H9 (cell line): ENCODE measurements around the gene HSPA4. TPM values are rescaled to one million over a fixed set of nuclear protein-coding genes. Genes with fewer than 3 reads are reported as not detected.

Experiments
- DNase-seq: peaks from one replicate; pipeline ENCODE4 v3.0.0-alpha.2; 2017
- H2AFZ ChIP-seq: one replicate; pipeline ENCODE4 v1.6.1; 2013; ENCODE audit warnings: mild to moderate bottlenecking, low read length, control low read depth, moderate library complexity
- H2AK5ac ChIP-seq: 2 replicates; pipeline ENCODE4 v1.6.1; 2013; ENCODE audit warnings: low read length, control low read depth, mixed read lengths; ENCODE audit not compliant: insufficient read length
- H2BK120ac ChIP-seq: one replicate; pipeline ENCODE4 v1.6.1; 2013; ENCODE audit warnings: low read depth, mild to moderate bottlenecking, low read length, control low read depth, inconsistent platforms; ENCODE audit not compliant: poor library complexity, severe bottlenecking
- H2BK12ac ChIP-seq: 2 replicates; pipeline ENCODE4 v1.6.1; 2013; ENCODE audit warnings: low read length, control low read depth, mixed read lengths, low read depth; ENCODE audit not compliant: insufficient read length
- H2BK15ac ChIP-seq: 2 replicates; pipeline ENCODE4 v1.6.1; 2013; ENCODE audit warnings: low read depth, low read length, control low read depth
- H2BK20ac ChIP-seq: one replicate; pipeline ENCODE4 v1.6.1; 2013; ENCODE audit warnings: low read depth, mild to moderate bottlenecking, low read length, control low read depth, inconsistent platforms; ENCODE audit not compliant: poor library complexity, severe bottlenecking
- H2BK5ac ChIP-seq: 2 replicates; pipeline ENCODE4 v1.6.1; 2013; ENCODE audit warnings: low read length, control low read depth, mixed read lengths; ENCODE audit not compliant: insufficient read length
- H3K14ac ChIP-seq: 2 replicates; pipeline ENCODE4 v1.6.1; 2013; ENCODE audit warnings: low read length, control low read depth; ENCODE audit not compliant: insufficient read depth
- H3K18ac ChIP-seq: 2 replicates; pipeline ENCODE4 v1.6.1; 2013; ENCODE audit warnings: low read depth, mild to moderate bottlenecking, mixed read lengths, low read length, control low read depth; ENCODE audit not compliant: insufficient read length
- H3K23ac ChIP-seq: 2 replicates; pipeline ENCODE4 v1.6.1; 2013; ENCODE audit warnings: low read length, control low read depth, mixed read lengths, low read depth; ENCODE audit not compliant: insufficient read length
- H3K23me2 ChIP-seq: 2 replicates; pipeline ENCODE4 v1.6.1; 2013; ENCODE audit warnings: low read depth, mild to moderate bottlenecking, mixed read lengths, low read length, control low read depth; ENCODE audit not compliant: insufficient read length, poor library complexity, severe bottlenecking
- H3K27ac ChIP-seq: 2 replicates; pipeline ENCODE4 v1.5.1; 2013; ENCODE audit warnings: low read length, control low read depth, mixed read lengths, low read depth; ENCODE audit not compliant: insufficient read length
- H3K27me3 ChIP-seq: 2 replicates; pipeline ENCODE4 v1.6.1; 2013; ENCODE audit warnings: low read length, control low read depth, inconsistent platforms; ENCODE audit not compliant: insufficient read depth
- H3K4ac ChIP-seq: 2 replicates; pipeline ENCODE4 v1.6.1; 2013; ENCODE audit warnings: low read depth, mild to moderate bottlenecking, control low read depth, inconsistent platforms, low read length, moderate library complexity
- H3K4me1 ChIP-seq: 2 replicates; pipeline ENCODE4 v1.6.1; 2013; ENCODE audit warnings: low read length, control low read depth, inconsistent platforms; ENCODE audit not compliant: insufficient read depth
- H3K4me2 ChIP-seq: 2 replicates; pipeline ENCODE4 v1.6.1; 2013; ENCODE audit warnings: low read length, control low read depth, mixed read lengths; ENCODE audit not compliant: insufficient read length, insufficient read depth
- H3K56ac ChIP-seq: 2 replicates; pipeline ENCODE4 v1.6.1; 2013; ENCODE audit warnings: low read depth, mild to moderate bottlenecking, mixed read lengths, low read length, control low read depth; ENCODE audit not compliant: insufficient read length
- H3K79me1 ChIP-seq: 2 replicates; pipeline ENCODE4 v1.6.1; 2013; ENCODE audit warnings: low read depth, mild to moderate bottlenecking, moderate library complexity, low read length, control low read depth, inconsistent platforms; ENCODE audit not compliant: insufficient read depth, poor library complexity, severe bottlenecking
- H3K79me2 ChIP-seq: 2 replicates; pipeline ENCODE4 v1.6.1; 2013; ENCODE audit warnings: low read length, control low read depth, inconsistent platforms; ENCODE audit not compliant: insufficient read depth
- H3K9ac ChIP-seq: 2 replicates; pipeline ENCODE4 v1.6.1; 2013; ENCODE audit warnings: low read length, control low read depth, mixed read lengths; ENCODE audit not compliant: insufficient read length; ENCODE audit errors: extremely low read depth
- H3K9me3 ChIP-seq: one replicate; pipeline ENCODE4 v1.6.1; 2013; ENCODE audit warnings: low read depth, low read length, inconsistent platforms; ENCODE audit not compliant: control insufficient read depth
- H3T11ph ChIP-seq: one replicate; pipeline ENCODE4 v1.6.1; 2013; ENCODE audit warnings: mild to moderate bottlenecking, low read length, control low read depth, inconsistent platforms
- H4K20me1 ChIP-seq: one replicate; pipeline ENCODE4 v1.6.1; 2013; ENCODE audit not compliant: control insufficient read depth, insufficient read length, insufficient read depth
- H4K5ac ChIP-seq: 2 replicates; pipeline ENCODE4 v1.6.1; 2013; ENCODE audit warnings: low read depth, mild to moderate bottlenecking, mixed read lengths, low read length, control low read depth; ENCODE audit not compliant: insufficient read length
- H4K8ac ChIP-seq: replicated peaks from 2 replicates; pipeline ENCODE4 v1.6.1; 2013; ENCODE audit warnings: low read length, control low read depth, mixed read lengths, low read depth; ENCODE audit not compliant: insufficient read length
- H4K91ac ChIP-seq: 2 replicates; pipeline ENCODE4 v1.6.1; 2013; ENCODE audit warnings: low read depth, mild to moderate bottlenecking, moderate library complexity, mixed read lengths, low read length, control low read depth; ENCODE audit not compliant: insufficient read length
- H3K27ac Mint-ChIP-seq, 3 experiments: 2 replicates in 2 of 3; 3 replicates in 1 of 3; pipeline ENCODE4 v1.8.0; 2020 to 2021; ENCODE audit warnings: mixed read lengths in 3 of 3, mild to moderate bottlenecking in 1 of 3, moderate library complexity in 1 of 3
- H3K27me3 Mint-ChIP-seq: 2 replicates; pipeline ENCODE4 v1.8.0; 2021; ENCODE audit warnings: low read depth, mild to moderate bottlenecking, moderate library complexity, mixed read lengths
- H3K36me3 Mint-ChIP-seq, 3 experiments: 2 replicates in 2 of 3; 3 replicates in 1 of 3; pipeline ENCODE4 v1.8.0; 2020 to 2021; ENCODE audit warnings: low read depth in 3 of 3, mixed read lengths in 3 of 3; ENCODE audit not compliant: insufficient read depth in 1 of 3
- H3K4me1 Mint-ChIP-seq, 2 experiments: 2 replicates each; pipeline ENCODE4 v1.8.0; 2020; ENCODE audit warnings: mixed read lengths in 2 of 2
- H3K4me3 Mint-ChIP-seq, 2 experiments: 2 replicates in 1 of 2; 3 replicates in 1 of 2; pipeline ENCODE4 v1.8.0; 2020 to 2021; ENCODE audit warnings: mild to moderate bottlenecking in 2 of 2, mixed read lengths in 2 of 2, moderate library complexity in 1 of 2
- H3K9me3 Mint-ChIP-seq, 2 experiments: 2 replicates in 1 of 2; 3 replicates in 1 of 2; pipeline ENCODE4 v1.8.0; 2020; ENCODE audit warnings: mild to moderate bottlenecking in 2 of 2, mixed read lengths in 2 of 2, moderate library complexity in 1 of 2
- WGBS: extraction: QIAGEN DNeasy Blood & Tissue Kit; methylation state at CpG from one replicate; pipeline ENCODE4 v1.1.7; 2013; ENCODE audit warnings: missing lambda C conversion rate, low lambda C conversion rate, mixed read lengths; ENCODE audit not compliant: insufficient read length; ENCODE audit errors: extremely low coverage; 5-methylcytosine and 5-hydroxymethylcytosine counted together
- total RNA-seq: library from RNA; stranded (reverse); gene quantifications from 2 replicates; pipeline ENCODE4 v1.2.1, GENCODE V29; 2021
- TF ChIP-seq, protein P1 (sequence below): fragments of 200-600 bp; sonication (generic); conservative IDR thresholded peaks from 3 replicates; pipeline ENCODE4 v1.8.0; 2021; ENCODE audit warnings: antibody characterized with exemption, mild to moderate bottlenecking

HSPA4 gene
- total RNA-seq, 1 experiment from 2014 or later, result 293 TPM

DNA sequence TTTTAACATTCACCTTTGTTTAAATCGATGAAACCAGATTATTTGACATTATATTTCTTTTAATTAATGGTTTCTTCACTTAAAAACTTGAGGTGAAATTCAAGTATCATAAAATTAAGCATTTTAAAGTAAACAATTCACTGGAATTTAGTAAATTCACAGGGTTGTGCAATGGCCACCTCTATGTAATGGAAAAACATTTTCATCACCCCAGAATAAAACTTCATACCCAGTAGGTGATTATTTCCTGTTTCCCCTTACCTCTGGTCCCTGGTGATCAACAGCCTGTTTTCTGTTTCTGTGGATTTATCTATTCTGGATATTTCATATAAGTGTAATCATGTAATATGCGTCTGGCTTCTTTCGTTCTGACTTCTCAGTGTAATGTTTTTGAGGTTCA lies 27.2 kb downstream of the HSPA4 start:
- TF ChIP-seq, protein P1, sequence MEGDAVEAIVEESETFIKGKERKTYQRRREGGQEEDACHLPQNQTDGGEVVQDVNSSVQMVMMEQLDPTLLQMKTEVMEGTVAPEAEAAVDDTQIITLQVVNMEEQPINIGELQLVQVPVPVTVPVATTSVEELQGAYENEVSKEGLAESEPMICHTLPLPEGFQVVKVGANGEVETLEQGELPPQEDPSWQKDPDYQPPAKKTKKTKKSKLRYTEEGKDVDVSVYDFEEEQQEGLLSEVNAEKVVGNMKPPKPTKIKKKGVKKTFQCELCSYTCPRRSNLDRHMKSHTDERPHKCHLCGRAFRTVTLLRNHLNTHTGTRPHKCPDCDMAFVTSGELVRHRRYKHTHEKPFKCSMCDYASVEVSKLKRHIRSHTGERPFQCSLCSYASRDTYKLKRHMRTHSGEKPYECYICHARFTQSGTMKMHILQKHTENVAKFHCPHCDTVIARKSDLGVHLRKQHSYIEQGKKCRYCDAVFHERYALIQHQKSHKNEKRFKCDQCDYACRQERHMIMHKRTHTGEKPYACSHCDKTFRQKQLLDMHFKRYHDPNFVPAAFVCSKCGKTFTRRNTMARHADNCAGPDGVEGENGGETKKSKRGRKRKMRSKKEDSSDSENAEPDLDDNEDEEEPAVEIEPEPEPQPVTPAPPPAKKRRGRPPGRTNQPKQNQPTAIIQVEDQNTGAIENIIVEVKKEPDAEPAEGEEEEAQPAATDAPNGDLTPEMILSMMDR, result no peak
- Histone ChIP-seq H4K91ac (no peak overlapping the region), H3K18ac (no peak overlapping the region), H2AK5ac (no peak overlapping the region), H2BK5ac (no peak overlapping the region), H4K5ac (no peak overlapping the region), H3K4ac (no peak overlapping the region), H3K4me1 (no peaks in the 10 kb centered on the region), H4K8ac (no peak overlapping the region), H2BK15ac (no peak overlapping the region), H3K9ac (no peak overlapping the region), H3K23me2 (peaks cover 2% of the 10 kb centered on the region), H3K27me3 (no peaks in the 10 kb centered on the region), H4K20me1 (no peaks in the 10 kb centered on the region), H3K4me2 (no peak overlapping the region), H3K23ac (no peak overlapping the region), H2BK120ac (no peak overlapping the region), H2BK20ac (no peak overlapping the region), H3K56ac (no peak overlapping the region), H3K9me3 (no peaks in the 10 kb centered on the region), H3K79me2 (peaks cover 11% of the 10 kb centered on the region; the same call in 1 of the 2 replicates), H3K79me1 (peaks cover 11% of the 10 kb centered on the region), H3K27ac (no peak overlapping the region), H2BK12ac (no peak overlapping the region), H3K14ac (no peak overlapping the region), H2AFZ (no peak overlapping the region), H3T11ph (no peak overlapping the region)
- peaks cover 11% of the 10 kb centered on the region in 2 experiments for H3K4me1 Mint-ChIP-seq
- no peak overlapping the region; a peak in 1 of 7 replicates for H3K27ac Mint-ChIP-seq
- H3K27me3 Mint-ChIP-seq, result no peaks in the 10 kb centered on the region
- DNase-seq, result no peak
- no peaks in the 10 kb centered on the region for H3K9me3 Mint-ChIP-seq
- no CpG with 5 or more reads among the region's 3 CpGs for WGBS
- H3K36me3 Mint-ChIP-seq, result peaks cover 47 to 86% (median 74%) of the 10 kb centered on the region in 3 experiments; a peak in 6 of 7 replicates
- H3K4me3 Mint-ChIP-seq, result no peak overlapping the region
